ENCODE data around the gene DOCK3. TPM values are rescaled to one million over a fixed set of nuclear protein-coding genes. Genes with fewer than 3 reads are reported as not detected.
"Not testable (repeated sequence)": the region's sequence is repeated elsewhere in the genome, so short reads cannot be mapped to it uniquely, and the experiment has no call there.

The DOCK3 gene
- total RNA-seq, 2 experiments from 2014 or later = 0.93 to 1.1 TPM

GRCh38 chr3:50930371-50931208, 255.9 kb downstream of the DOCK3 start:
- no peak overlapping the region for H3K4me3 ChIP-seq (ENCODE audit: low read length)
- Mint-ChIP-seq H3K9me3 (no peaks in the 10 kb centered on the region), H3K27me3 (peaks cover 25% of the 10 kb centered on the region), H3K4me1 (ENCODE audit: low read depth) (peaks cover 12% of the 10 kb centered on the region), H3K4me3 (no peak overlapping the region), H3K36me3 (ENCODE audit: low read depth) (no peaks in the 10 kb centered on the region), H3K27ac (no peak overlapping the region)
- no peak for DNase-seq
- intact Hi-C loops (cut with DNase I, micrococcal nuclease) = no loop called here
- ATAC-seq (ENCODE audit: poor library complexity) = no peak
- no peak for TF ChIP-seq CTCF (IDR thresholded peaks at IDR 0.05)
- POLR2A ChIA-PET = no interaction called here
- H3K27me3 ChIP-seq (ENCODE audit: control insufficient read depth in 1 of 2, insufficient read depth in 2 of 2, low read length in 2 of 2) = peaks cover 0 to 6% of the 10 kb centered on the region in 2 experiments
- H3K27ac ChIP-seq (ENCODE audit: low read depth in 1 of 2, low read length in 2 of 2) = no peak overlapping the region
- CTCF ChIA-PET = no interaction called here
- no peaks in the 10 kb centered on the region for H3K4me1 ChIP-seq (ENCODE audit: insufficient read depth, low read length)
- H3K9me3 ChIP-seq (ENCODE audit: control insufficient read depth in 1 of 2, insufficient read depth in 1 of 2, low read length in 2 of 2) = peaks cover 2 to 7% of the 10 kb centered on the region in 2 experiments
- no peaks in the 10 kb centered on the region for H3K36me3 ChIP-seq (ENCODE audit: insufficient read depth, low read length)

GRCh38 chr3:50932918-50933317, 258.2 kb downstream of the DOCK3 start:
- DNase-seq; POLR2A ChIA-PET; H3K9me3 ChIP-seq (ENCODE audit: control insufficient read depth in 1 of 2, insufficient read depth in 1 of 2, low read length in 2 of 2); H3K9me3 Mint-ChIP-seq; ATAC-seq (ENCODE audit: poor library complexity); H3K27ac Mint-ChIP-seq; H3K27ac ChIP-seq (ENCODE audit: low read depth in 1 of 2, low read length in 2 of 2); CTCF ChIA-PET; H3K36me3 ChIP-seq (ENCODE audit: insufficient read depth, low read length); intact Hi-C loops (cut with DNase I, micrococcal nuclease); H3K27me3 ChIP-seq (ENCODE audit: control insufficient read depth in 1 of 2, insufficient read depth in 2 of 2, low read length in 2 of 2); H3K4me1 ChIP-seq (ENCODE audit: insufficient read depth, low read length); H3K36me3 Mint-ChIP-seq (ENCODE audit: low read depth); H3K4me1 Mint-ChIP-seq (ENCODE audit: low read depth); H3K4me3 ChIP-seq (ENCODE audit: low read length); H3K4me3 Mint-ChIP-seq: not testable (repeated sequence)
- peaks cover 27% of the 10 kb centered on the region for H3K27me3 Mint-ChIP-seq

- Histone ChIP-seq H3K27ac (ENCODE audit: low read depth in 1 of 2, low read length in 2 of 2) (no peak overlapping the region), H3K9me3 (ENCODE audit: control insufficient read depth in 1 of 2, insufficient read depth in 1 of 2, low read length in 2 of 2) (peaks cover 0 to 6% of the 10 kb centered on the region in 2 experiments), H3K4me3 (ENCODE audit: low read length) (no peak overlapping the region), H3K4me1 (ENCODE audit: insufficient read depth, low read length) (no peaks in the 10 kb centered on the region), H3K36me3 (ENCODE audit: insufficient read depth, low read length) (no peaks in the 10 kb centered on the region), H3K27me3 (ENCODE audit: control insufficient read depth in 1 of 2, insufficient read depth in 2 of 2, low read length in 2 of 2) (peaks cover 0 to 6% of the 10 kb centered on the region in 2 experiments)
- DNase-seq (no peak), ATAC-seq (ENCODE audit: poor library complexity) (no peak)
- H3K4me3 Mint-ChIP-seq = no peak overlapping the region
- H3K9me3 Mint-ChIP-seq = peaks cover 3% of the 10 kb centered on the region
- CTCF ChIA-PET = no interaction called here
- no peaks in the 10 kb centered on the region for H3K4me1 Mint-ChIP-seq (ENCODE audit: low read depth)
- H3K36me3 Mint-ChIP-seq (ENCODE audit: low read depth) = no peaks in the 10 kb centered on the region
- no peak overlapping the region for H3K27ac Mint-ChIP-seq
- no peak for TF ChIP-seq CTCF (IDR thresholded peaks at IDR 0.05)
- POLR2A ChIA-PET = no interaction called here
- intact Hi-C loops (cut with DNase I, micrococcal nuclease) = no loop called here
- peaks cover 15% of the 10 kb centered on the region for H3K27me3 Mint-ChIP-seq
Observed at GRCh38 chr3:50936389-50936788, 261.7 kb downstream of the DOCK3 start.

- Mint-ChIP-seq H3K4me1 (ENCODE audit: low read depth) (peaks cover 14% of the 10 kb centered on the region), H3K36me3 (ENCODE audit: low read depth) (no peaks in the 10 kb centered on the region)
- H3K27ac ChIP-seq (ENCODE audit: low read depth in 1 of 2, low read length in 2 of 2) = no peak overlapping the region
Observed at GRCh38 chr3:50947419-50947818, 272.7 kb downstream of the DOCK3 start.

More at GRCh38 chr3:50947419-50947818, 272.7 kb downstream of the DOCK3 start:
- H3K4me3 ChIP-seq (ENCODE audit: low read length) = no peak overlapping the region
- no peaks in the 10 kb centered on the region for H3K27me3 ChIP-seq (ENCODE audit: control insufficient read depth in 1 of 2, insufficient read depth in 2 of 2, low read length in 2 of 2)
- CTCF ChIA-PET = no interaction called here
- Mint-ChIP-seq H3K9me3 (no peaks in the 10 kb centered on the region), H3K4me3 (no peak overlapping the region), H3K27me3 (peaks cover 4% of the 10 kb centered on the region), H3K27ac (no peak overlapping the region)
- POLR2A ChIA-PET = no interaction called here
- DNase-seq (no peak), ATAC-seq (ENCODE audit: poor library complexity) (no peak)
- intact Hi-C loops (cut with DNase I, micrococcal nuclease) = no loop called here
- no peak for TF ChIP-seq CTCF (IDR thresholded peaks at IDR 0.05)
- no peaks in the 10 kb centered on the region for H3K36me3 ChIP-seq (ENCODE audit: insufficient read depth, low read length)
- peaks cover 3% of the 10 kb centered on the region for H3K4me1 ChIP-seq (ENCODE audit: insufficient read depth, low read length)
- no peaks in the 10 kb centered on the region for H3K9me3 ChIP-seq (ENCODE audit: control insufficient read depth in 1 of 2, insufficient read depth in 1 of 2, low read length in 2 of 2)
